Measurements from ENCODE around the gene TTC39B.

The TTC39B gene

GRCh38 chr9:15278839-15279238, 28.2 kb downstream of the TTC39B start:
- no peak for TF ChIP-seq CTCF (conservative IDR thresholded peaks at IDR 0.05; ENCODE audit: low read depth, low read length)
- Histone ChIP-seq H3K27ac (no peak overlapping the region), H4K20me1 (ENCODE audit: insufficient read depth) (no peaks in the 10 kb centered on the region), H3K4me2 (no peak overlapping the region), H3K27me3 (ENCODE audit: insufficient read depth, low read depth) (no peaks in the 10 kb centered on the region), H3K9ac (no peak overlapping the region), H3K79me2 (ENCODE audit: insufficient read depth, low read depth) (no peaks in the 10 kb centered on the region), H2AFZ (ENCODE audit: low read depth) (no peak overlapping the region), H3K36me3 (ENCODE audit: insufficient read depth) (no peaks in the 10 kb centered on the region), H3K4me1 (ENCODE audit: low read depth, poor library complexity, severe bottlenecking) (no peaks in the 10 kb centered on the region), H3K4me3 (IDR thresholded peaks at IDR 0.05; ENCODE audit: insufficient read depth, low read depth, low read length) (no peak overlapping the region)

GRCh38 chr9:15278091-15278687, 28.8 kb downstream of the TTC39B start:
- no peak overlapping the region for H3K27ac ChIP-seq
- H3K79me2 ChIP-seq (ENCODE audit: insufficient read depth, low read depth): no peaks in the 10 kb centered on the region
- no peaks in the 10 kb centered on the region for H3K4me1 ChIP-seq (ENCODE audit: low read depth, poor library complexity, severe bottlenecking)
- no peak overlapping the region for H2AFZ ChIP-seq (ENCODE audit: low read depth)
- no peak; the same call in 1 of the 2 replicates for TF ChIP-seq CTCF (conservative IDR thresholded peaks at IDR 0.05; ENCODE audit: low read depth, low read length)
- H3K36me3 ChIP-seq (ENCODE audit: insufficient read depth): no peaks in the 10 kb centered on the region
- H3K4me3 ChIP-seq (IDR thresholded peaks at IDR 0.05; ENCODE audit: insufficient read depth, low read depth, low read length): no peak overlapping the region
- no peak overlapping the region for H3K9ac ChIP-seq
- H4K20me1 ChIP-seq (ENCODE audit: insufficient read depth): no peaks in the 10 kb centered on the region
- H3K4me2 ChIP-seq: no peak overlapping the region
- no peaks in the 10 kb centered on the region for H3K27me3 ChIP-seq (ENCODE audit: insufficient read depth, low read depth)

GRCh38 chr9:15277400-15278090, 29.5 kb downstream of the TTC39B start:
- H4K20me1 ChIP-seq (ENCODE audit: insufficient read depth): no peaks in the 10 kb centered on the region
- peak; percentile 39; the same call in 1 of the 2 replicates for TF ChIP-seq CTCF (conservative IDR thresholded peaks at IDR 0.05; ENCODE audit: low read depth, low read length)
- H2AFZ ChIP-seq (ENCODE audit: low read depth): no peak overlapping the region
- no peak overlapping the region for H3K9ac ChIP-seq
- H3K27me3 ChIP-seq (ENCODE audit: insufficient read depth, low read depth): no peaks in the 10 kb centered on the region
- no peak overlapping the region for H3K27ac ChIP-seq
- H3K4me3 ChIP-seq (IDR thresholded peaks at IDR 0.05; ENCODE audit: insufficient read depth, low read depth, low read length): no peak overlapping the region
- no peaks in the 10 kb centered on the region for H3K4me1 ChIP-seq (ENCODE audit: low read depth, poor library complexity, severe bottlenecking)
- no peak overlapping the region for H3K4me2 ChIP-seq
- H3K36me3 ChIP-seq (ENCODE audit: insufficient read depth): no peaks in the 10 kb centered on the region
- H3K79me2 ChIP-seq (ENCODE audit: insufficient read depth, low read depth): no peaks in the 10 kb centered on the region

- no peak overlapping the region for H3K4me3 ChIP-seq (IDR thresholded peaks at IDR 0.05; ENCODE audit: insufficient read depth, low read depth, low read length)
- no peak overlapping the region for H3K27ac ChIP-seq
- no peak overlapping the region for H2AFZ ChIP-seq (ENCODE audit: low read depth)
- no peaks in the 10 kb centered on the region for H3K79me2 ChIP-seq (ENCODE audit: insufficient read depth, low read depth)
- no peaks in the 10 kb centered on the region for H3K4me1 ChIP-seq (ENCODE audit: low read depth, poor library complexity, severe bottlenecking)
- no peaks in the 10 kb centered on the region for H3K27me3 ChIP-seq (ENCODE audit: insufficient read depth, low read depth)
- no peak overlapping the region for H3K9ac ChIP-seq
- H4K20me1 ChIP-seq (ENCODE audit: insufficient read depth): no peaks in the 10 kb centered on the region
- no peak for TF ChIP-seq CTCF (conservative IDR thresholded peaks at IDR 0.05; ENCODE audit: low read depth, low read length)
- H3K36me3 ChIP-seq (ENCODE audit: insufficient read depth): no peaks in the 10 kb centered on the region
- no peak overlapping the region for H3K4me2 ChIP-seq
These were observed 30.6 kb downstream of the TTC39B start for GRCh38 chr9:15276328-15276938.
